ENCODE measurements around the gene BBS2.

Gene BBS2

GRCh38 chr16:56436258-56436657 lies 83.6 kb downstream of the BBS2 start:
- no peak for TF ChIP-seq ZNF8 (CRISPR knock-in tag; IDR thresholded peaks at IDR 0.05)
- TF ChIP-seq PPARA (CRISPR knock-in tag; IDR thresholded peaks at IDR 0.05; ENCODE audit: borderline replicate concordance), result no peak
- no peak for TF ChIP-seq ESRRG (CRISPR knock-in tag; IDR thresholded peaks at IDR 0.05)
- no peak for TF ChIP-seq SNAI2 (CRISPR knock-in tag; IDR thresholded peaks at IDR 0.05)
- no peak for TF ChIP-seq ZC3H10 (CRISPR knock-in tag; IDR thresholded peaks at IDR 0.05)
- TF ChIP-seq ZFP3 (CRISPR knock-in tag; IDR thresholded peaks at IDR 0.05), result no peak
- TF ChIP-seq OSR1 (CRISPR knock-in tag; IDR thresholded peaks at IDR 0.05), result no peak
- TF ChIP-seq ZNF565 (CRISPR knock-in tag; conservative IDR thresholded peaks at IDR 0.05; ENCODE audit: low read depth), result no peak
- no peak for TF ChIP-seq ARNTL (CRISPR knock-in tag; IDR thresholded peaks at IDR 0.05; ENCODE audit: borderline replicate concordance, low read depth)
- TF ChIP-seq BACH2 (CRISPR knock-in tag; IDR thresholded peaks at IDR 0.05; ENCODE audit: borderline replicate concordance), result no peak
- TF ChIP-seq POU6F1 (CRISPR knock-in tag; IDR thresholded peaks at IDR 0.05; ENCODE audit: borderline replicate concordance, low read depth), result no peak
- no peak for TF ChIP-seq CSDC2 (CRISPR knock-in tag; IDR thresholded peaks at IDR 0.05)
- no peak for TF ChIP-seq CREB5 (CRISPR knock-in tag; IDR thresholded peaks at IDR 0.05; ENCODE audit: low read depth)
- no peak for TF ChIP-seq TCF4 (CRISPR knock-in tag; IDR thresholded peaks at IDR 0.05; ENCODE audit: borderline replicate concordance)
- ATAC-seq, result no peak
